Activated CD4-positive, alpha-beta T cell treated with anti-CD3 and anti-CD28 coated beads for 36 hours (primary cell): ENCODE data around the gene DLGAP1. TPM values are rescaled to one million over a fixed set of nuclear protein-coding genes. Genes with fewer than 3 reads are reported as not detected.

Experiments used
- ATAC-seq: fragments of 200-7000 bp; cut with Tn5 transposase; one replicate; pipeline ENCODE4 v1.10.0; 2021; ENCODE audit warnings: mild to moderate bottlenecking, moderate library complexity
- CTCF ChIA-PET: fragments of 350-600 bp; sonication (Branson Sonifier 250); formaldehyde crosslinking; loops from one replicate; lab custom pipeline; 2021; ENCODE audit warnings: antibody characterized with exemption; lab: Charles Lee
- POLR2A ChIA-PET: fragments of 350-600 bp; sonication (Branson Sonifier 250); formaldehyde crosslinking; loops from one replicate; lab custom pipeline; 2021; ENCODE audit warnings: antibody characterized with exemption, inconsistent platforms; lab: Charles Lee
- DNase-seq: peaks from one replicate; pipeline ENCODE4 v3.0.0-alpha.2; 2020
- H3K27ac Mint-ChIP-seq: one replicate; pipeline ENCODE4 v1.8.0; 2021; ENCODE audit warnings: mixed read lengths
- H3K27me3 Mint-ChIP-seq: one replicate; pipeline ENCODE4 v1.8.0; 2021; ENCODE audit warnings: mixed read lengths
- H3K36me3 Mint-ChIP-seq: one replicate; pipeline ENCODE4 v1.8.0; 2021; ENCODE audit warnings: low read depth, mixed read lengths
- H3K4me1 Mint-ChIP-seq: one replicate; pipeline ENCODE4 v1.8.0; 2021; ENCODE audit warnings: mixed read lengths
- H3K4me3 Mint-ChIP-seq: one replicate; pipeline ENCODE4 v1.8.0; 2021; ENCODE audit warnings: mild to moderate bottlenecking, moderate library complexity, mixed read lengths
- H3K9me3 Mint-ChIP-seq: one replicate; pipeline ENCODE4 v1.8.0; 2021; ENCODE audit warnings: low read depth, mixed read lengths
- intact Hi-C, 2 experiments: fragments of 100-400 bp; cut with DNase I in 1 of 2; cut with micrococcal nuclease in 1 of 2; formaldehyde crosslinking; loops; one replicate each; pipeline versions ENCODE4 v1.14.2 to v1.15.1; 2022 to 2024; cut with DNase I, micrococcal nuclease
- total RNA-seq, 2 experiments: library from RNA; stranded (reverse); gene quantifications; one replicate each; pipeline ENCODE4 v1.2.3, GENCODE V29; 2021

Gene DLGAP1
- total RNA-seq, 2 experiments from 2014 or later = 0.14 TPM; not detected in 1

DNA sequence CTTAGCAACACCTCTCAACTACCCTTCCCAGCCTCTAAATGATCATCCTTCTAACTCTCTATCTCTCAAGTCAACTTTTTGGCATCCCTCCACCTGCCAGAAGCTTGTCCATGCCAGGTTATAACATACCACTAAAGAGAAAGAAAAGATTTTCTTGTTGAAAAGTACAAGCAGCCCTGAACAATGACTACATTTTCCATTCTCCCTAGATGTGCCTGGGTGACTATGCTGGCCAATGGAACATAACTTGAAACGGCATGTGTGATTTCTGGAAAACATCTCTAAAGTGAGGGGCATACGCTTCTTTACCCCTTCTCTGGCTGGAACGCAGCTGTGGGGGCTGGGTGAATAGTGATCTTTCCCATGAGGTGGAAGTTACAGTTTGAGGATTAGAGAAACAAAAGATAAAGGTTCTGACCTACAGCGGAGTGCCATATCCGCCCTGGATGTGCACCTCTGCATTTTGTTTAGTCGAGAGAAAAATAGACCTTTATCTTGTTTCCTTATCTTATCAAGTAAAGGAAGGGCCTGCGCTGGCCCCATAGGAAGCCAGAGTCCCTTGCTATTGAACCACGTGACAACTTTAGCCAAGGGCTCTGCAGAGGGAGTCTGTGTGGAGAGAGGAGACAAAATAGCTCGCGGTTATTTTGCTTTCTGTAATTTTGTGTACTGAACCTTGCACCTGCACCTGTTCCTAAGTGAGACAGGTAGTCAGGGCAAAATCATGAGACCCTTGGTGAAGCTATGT lies 568.4 kb downstream of the DLGAP1 start:
- H3K4me1 Mint-ChIP-seq = no peaks in the 10 kb centered on the region
- H3K4me3 Mint-ChIP-seq = no peak overlapping the region
- peaks cover 9% of the 10 kb centered on the region for H3K27me3 Mint-ChIP-seq
- H3K9me3 Mint-ChIP-seq = no peaks in the 10 kb centered on the region
- no peak overlapping the region for H3K27ac Mint-ChIP-seq
- ATAC-seq (no peak), DNase-seq (no peak)
- CTCF ChIA-PET = interaction anchor here (1.4 to 1.9 kb wide), 2 partner anchors 17 to 115 kb away, joined by 5 to 7 read pairs; no protein-coding TSS in a partner anchor
- intact Hi-C loops = no loop called here
- H3K36me3 Mint-ChIP-seq = no peaks in the 10 kb centered on the region
- POLR2A ChIA-PET = no interaction called here

GRCh38 chr18:3885209-3885792 lies 569.8 kb downstream of the DLGAP1 start:
- POLR2A ChIA-PET = no interaction called here
- no peak for ATAC-seq

GRCh38 chr18:3879836-3880120 lies 575.3 kb downstream of the DLGAP1 start:
- ChIA-PET POLR2A (no interaction called here), CTCF (no interaction called here)
- Mint-ChIP-seq H3K27ac (no peak overlapping the region), H3K27me3 (peaks cover 2% of the 10 kb centered on the region), H3K4me1 (no peaks in the 10 kb centered on the region), H3K4me3 (no peak overlapping the region), H3K36me3 (no peaks in the 10 kb centered on the region), H3K9me3 (no peaks in the 10 kb centered on the region)
- DNase-seq = no peak
- no peak for ATAC-seq
- intact Hi-C loops = no loop called here

More at GRCh38 chr18:3885209-3885792, 569.8 kb downstream of the DLGAP1 start:
- H3K4me1 Mint-ChIP-seq = no peaks in the 10 kb centered on the region
- no peak overlapping the region for H3K27ac Mint-ChIP-seq
- CTCF ChIA-PET = interaction anchor here (0.7 to 1.9 kb wide), 3 partner anchors 16 to 114 kb away, joined by 4 to 7 read pairs (median 5); no protein-coding TSS in a partner anchor
- no peaks in the 10 kb centered on the region for H3K9me3 Mint-ChIP-seq
- intact Hi-C loops = no loop called here
- H3K36me3 Mint-ChIP-seq = no peaks in the 10 kb centered on the region
- no peak for DNase-seq
- H3K27me3 Mint-ChIP-seq = peaks cover 9% of the 10 kb centered on the region
- H3K4me3 Mint-ChIP-seq = no peak overlapping the region

- H3K4me3 Mint-ChIP-seq = no peak overlapping the region
- intact Hi-C loops = no loop called here
- no peak overlapping the region for H3K27ac Mint-ChIP-seq
- ChIA-PET CTCF (no interaction called here), POLR2A (no interaction called here)
- no peaks in the 10 kb centered on the region for H3K4me1 Mint-ChIP-seq
- no peaks in the 10 kb centered on the region for H3K9me3 Mint-ChIP-seq
- no peak for ATAC-seq
- no peak for DNase-seq
- peaks cover 2% of the 10 kb centered on the region for H3K27me3 Mint-ChIP-seq
- H3K36me3 Mint-ChIP-seq = no peaks in the 10 kb centered on the region
These were observed 575.8 kb downstream of the DLGAP1 start for GRCh38 chr18:3879114-3879835.

DNA sequence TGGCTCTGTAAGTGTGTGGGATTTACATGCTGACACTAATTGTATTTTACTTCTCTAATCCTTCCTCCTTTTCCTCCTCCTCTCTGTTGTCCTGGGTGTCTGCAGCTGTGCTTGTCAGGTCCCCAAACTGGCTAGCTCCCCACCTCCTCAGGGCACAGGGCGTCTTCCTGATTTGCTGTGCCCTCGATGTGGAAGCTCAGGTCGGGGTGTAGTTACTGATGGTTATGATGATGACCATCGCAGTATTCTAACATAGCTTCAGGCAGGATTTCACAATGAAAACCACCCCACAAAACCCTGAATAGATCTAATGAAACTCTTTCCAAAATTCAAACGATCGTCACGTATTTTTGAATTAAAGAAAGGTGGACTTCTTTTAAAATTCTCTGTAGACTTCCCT lies 576.7 kb downstream of the DLGAP1 start:
- intact Hi-C loops = no loop called here
- no peaks in the 10 kb centered on the region for H3K36me3 Mint-ChIP-seq
- peaks cover 7% of the 10 kb centered on the region for H3K27me3 Mint-ChIP-seq
- no peaks in the 10 kb centered on the region for H3K4me1 Mint-ChIP-seq
- ChIA-PET POLR2A (no interaction called here), CTCF (interaction anchor here (1.1 kb wide), 1 partner anchor 9 kb away, joined by 5 read pairs; no protein-coding TSS in a partner anchor)
- H3K27ac Mint-ChIP-seq = no peak overlapping the region
- H3K9me3 Mint-ChIP-seq = no peaks in the 10 kb centered on the region
- H3K4me3 Mint-ChIP-seq = no peak overlapping the region
- ATAC-seq (no peak), DNase-seq (no peak)

- no peaks in the 10 kb centered on the region for H3K36me3 Mint-ChIP-seq
- H3K27me3 Mint-ChIP-seq = peaks cover 7% of the 10 kb centered on the region
- ChIA-PET POLR2A (no interaction called here), CTCF (interaction anchor here (0.5 to 1.1 kb wide), 3 partner anchors 8 to 118 kb away, joined by 3 to 5 read pairs (median 3); no protein-coding TSS in a partner anchor)
- DNase-seq (no peak), ATAC-seq (no peak)
- H3K9me3 Mint-ChIP-seq = no peaks in the 10 kb centered on the region
- H3K27ac Mint-ChIP-seq = no peak overlapping the region
- H3K4me1 Mint-ChIP-seq = no peaks in the 10 kb centered on the region
- intact Hi-C loops = no loop called here
- no peak overlapping the region for H3K4me3 Mint-ChIP-seq
These were observed 577.4 kb downstream of the DLGAP1 start for GRCh38 chr18:3877678-3878077.

DNA sequence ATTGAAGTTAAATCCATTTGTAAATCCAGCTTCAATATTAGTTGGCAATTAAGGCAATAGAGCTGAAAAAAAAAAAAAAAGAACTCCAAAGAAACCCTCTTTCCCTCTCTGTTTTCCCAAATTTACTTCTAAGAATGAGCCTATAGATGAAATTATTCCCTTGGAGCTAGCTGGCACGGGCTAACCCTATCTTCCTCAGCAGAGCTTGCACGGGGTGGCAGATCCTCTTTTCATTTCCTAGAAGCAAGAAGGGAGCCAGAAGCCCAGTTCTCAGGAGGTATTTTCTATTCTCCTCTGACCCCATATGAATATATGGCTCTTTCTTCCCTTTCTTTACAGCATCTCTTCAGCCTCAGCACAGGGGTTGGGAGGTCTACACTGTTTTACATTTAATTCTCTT lies 579.1 kb downstream of the DLGAP1 start:
- Mint-ChIP-seq H3K27me3 (peaks cover 11% of the 10 kb centered on the region), H3K4me1 (no peaks in the 10 kb centered on the region), H3K27ac (no peak overlapping the region), H3K4me3 (no peak overlapping the region), H3K36me3 (no peaks in the 10 kb centered on the region), H3K9me3 (no peaks in the 10 kb centered on the region)
- CTCF ChIA-PET = interaction anchor here (0.6 to 1.0 kb wide), 4 partner anchors 104 to 384 kb away, joined by 3 to 5 read pairs (median 4); no protein-coding TSS in a partner anchor
- DNase-seq (no peak), ATAC-seq (no peak)
- POLR2A ChIA-PET = no interaction called here
- intact Hi-C loops = no loop called here

DNA sequence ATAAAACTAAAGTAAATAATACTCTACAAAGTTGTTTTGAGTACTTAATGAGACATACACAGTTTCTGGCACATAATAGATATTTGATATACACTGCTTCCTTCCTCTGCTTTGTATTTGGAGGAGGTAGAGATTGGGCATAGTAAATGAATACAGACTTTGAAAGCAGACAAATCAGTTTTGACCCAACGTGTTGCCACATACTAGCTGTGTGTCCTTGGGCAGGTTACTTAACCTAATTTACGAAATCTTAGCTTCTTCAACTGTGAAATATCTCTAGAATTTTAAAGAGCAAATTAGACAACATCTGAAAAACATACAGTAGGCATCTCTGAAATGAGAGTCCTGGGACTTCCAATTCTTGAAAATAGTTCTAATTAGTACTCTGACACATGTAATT lies 579.7 kb downstream of the DLGAP1 start:
- ChIA-PET CTCF (interaction anchor here (1.0 kb wide), 1 partner anchor 104 kb away, joined by 5 read pairs; no protein-coding TSS in a partner anchor), POLR2A (no interaction called here)

DNA sequence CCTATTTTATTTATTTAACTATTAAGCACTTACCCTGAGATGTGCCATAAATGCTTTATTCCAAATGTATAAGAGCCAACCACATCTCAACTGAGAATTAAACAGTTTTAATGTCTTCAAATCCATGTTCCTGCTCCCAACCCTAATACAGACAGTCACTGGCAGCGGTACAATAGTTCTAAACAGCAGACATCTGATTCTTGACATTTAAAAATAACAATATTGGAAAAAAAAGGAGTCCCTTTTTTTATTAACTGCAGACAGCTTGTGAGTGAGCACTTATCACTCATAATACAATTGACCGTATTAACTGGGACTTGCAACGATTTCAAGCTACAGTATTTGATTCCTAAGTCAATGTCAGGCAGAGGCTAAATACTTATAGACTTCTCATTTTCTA lies 580.5 kb downstream of the DLGAP1 start:
- no peak for DNase-seq
- intact Hi-C loops = loop anchor here in 1 of 2 experiments (5.0 kb wide), 1 partner anchor 592 kb away; no protein-coding TSS in a partner anchor
- H3K27ac Mint-ChIP-seq = no peak overlapping the region
- CTCF ChIA-PET = no interaction called here
- H3K9me3 Mint-ChIP-seq = no peaks in the 10 kb centered on the region
- no peak overlapping the region for H3K4me3 Mint-ChIP-seq
- no peak for ATAC-seq
- H3K36me3 Mint-ChIP-seq = no peaks in the 10 kb centered on the region
- H3K4me1 Mint-ChIP-seq = no peaks in the 10 kb centered on the region
- POLR2A ChIA-PET = no interaction called here
- peaks cover 13% of the 10 kb centered on the region for H3K27me3 Mint-ChIP-seq

More for the DNA sequence above, 579.7 kb downstream of the DLGAP1 start:
- intact Hi-C loops = no loop called here
- H3K36me3 Mint-ChIP-seq = no peaks in the 10 kb centered on the region
- no peaks in the 10 kb centered on the region for H3K4me1 Mint-ChIP-seq
- no peak overlapping the region for H3K4me3 Mint-ChIP-seq
- no peak for ATAC-seq
- H3K27me3 Mint-ChIP-seq = peaks cover 13% of the 10 kb centered on the region
- no peak overlapping the region for H3K27ac Mint-ChIP-seq
- no peak for DNase-seq
- no peaks in the 10 kb centered on the region for H3K9me3 Mint-ChIP-seq

DNA sequence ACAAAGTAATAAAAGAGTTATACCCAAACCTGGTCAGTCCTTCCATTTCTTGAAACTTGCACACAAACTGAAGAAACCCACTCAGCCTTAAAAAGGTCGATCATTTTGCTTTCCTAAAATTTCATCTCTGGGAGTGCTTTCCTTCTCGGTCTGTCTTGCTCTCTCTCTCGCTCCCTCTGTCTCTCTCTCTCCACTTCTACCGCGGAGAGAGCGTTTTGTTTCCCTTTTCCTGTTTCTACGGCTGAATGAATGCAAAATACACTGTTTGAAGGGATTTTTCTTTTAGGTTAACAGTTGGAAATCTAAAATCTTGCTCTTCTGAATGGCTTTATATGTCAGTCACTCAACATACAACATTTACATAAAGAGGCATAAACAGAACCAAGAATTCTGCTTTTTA lies 581.0 kb downstream of the DLGAP1 start:
- H3K4me1 Mint-ChIP-seq = no peaks in the 10 kb centered on the region
- no peaks in the 10 kb centered on the region for H3K36me3 Mint-ChIP-seq
- no peak for ATAC-seq
- H3K9me3 Mint-ChIP-seq = no peaks in the 10 kb centered on the region
- H3K27me3 Mint-ChIP-seq = peaks cover 13% of the 10 kb centered on the region
- intact Hi-C loops = loop anchor here in 1 of 2 experiments (5.0 kb wide), 1 partner anchor 592 kb away; no protein-coding TSS in a partner anchor
- ChIA-PET CTCF (no interaction called here), POLR2A (no interaction called here)
- DNase-seq = no peak
- no peak overlapping the region for H3K4me3 Mint-ChIP-seq
- H3K27ac Mint-ChIP-seq = no peak overlapping the region

GRCh38 chr18:3873698-3874097 lies 581.4 kb downstream of the DLGAP1 start:
- ATAC-seq (no peak), DNase-seq (no peak)
- Mint-ChIP-seq H3K36me3 (no peaks in the 10 kb centered on the region), H3K27me3 (peaks cover 13% of the 10 kb centered on the region), H3K4me3 (no peak overlapping the region), H3K9me3 (no peaks in the 10 kb centered on the region), H3K27ac (no peak overlapping the region), H3K4me1 (no peaks in the 10 kb centered on the region)
- intact Hi-C loops = loop anchor here in 1 of 2 experiments (5.0 kb wide), 1 partner anchor 591 kb away; no protein-coding TSS in a partner anchor
- POLR2A ChIA-PET = no interaction called here
- CTCF ChIA-PET = no interaction called here
